Activated T-helper 1 cell treated with anti-CD3 and anti-CD28 coated beads, Interleukin-2, amount 50 U/mL, for 16 hours (primary cell): ENCODE data around the gene ARSG.
"Not testable (repeated sequence)": the region's sequence is repeated elsewhere in the genome, so short reads cannot be mapped to it uniquely, and the experiment has no call there.

Source experiments
- DNase-seq, 2 donors: peaks; one replicate each; pipeline ENCODE4 v3.0.0-alpha.2; 2020; ENCODE audit warnings: low read depth in 1 of 2, low spot score in 1 of 2

Gene ARSG

GRCh38 chr17:68375566-68375965 lies 84.3 kb downstream of the ARSG start:
- no peak for DNase-seq

GRCh38 chr17:68376178-68376577 lies 84.9 kb downstream of the ARSG start:
- not testable (repeated sequence) for DNase-seq

- no peak for DNase-seq
These were observed 86.5 kb downstream of the ARSG start for GRCh38 chr17:68377771-68378267.

GRCh38 chr17:68378268-68379176 lies 87.2 kb downstream of the ARSG start:
- DNase-seq, result no peak

GRCh38 chr17:68379177-68379510 lies 87.8 kb downstream of the ARSG start:
- no peak for DNase-seq

- no peak for DNase-seq
These were observed 88.7 kb downstream of the ARSG start for GRCh38 chr17:68379692-68380677.

GRCh38 chr17:68381076-68381900 lies 90.0 kb downstream of the ARSG start:
- no peak for DNase-seq

GRCh38 chr17:68382582-68383085 lies 91.3 kb downstream of the ARSG start:
- DNase-seq, result no peak

GRCh38 chr17:68383120-68383442 lies 91.8 kb downstream of the ARSG start:
- no peak for DNase-seq

- no peak for DNase-seq
These were observed 92.4 kb downstream of the ARSG start for GRCh38 chr17:68383443-68384321.

- no peak for DNase-seq
These were observed 93.2 kb downstream of the ARSG start for GRCh38 chr17:68384471-68384870.

- DNase-seq, result no peak
These were observed 93.6 kb downstream of the ARSG start for GRCh38 chr17:68384941-68385340.

GRCh38 chr17:68385490-68386215 lies 94.4 kb downstream of the ARSG start:
- no peak for DNase-seq

- no peak for DNase-seq
These were observed 96.3 kb downstream of the ARSG start for GRCh38 chr17:68387435-68388218.

- DNase-seq, result no peak
These were observed 97.7 kb downstream of the ARSG start for GRCh38 chr17:68389041-68389440.

GRCh38 chr17:68390888-68391545 lies 99.7 kb downstream of the ARSG start:
- DNase-seq, result no peak

- DNase-seq, result no peak
These were observed 100.4 kb downstream of the ARSG start for GRCh38 chr17:68391561-68392268.
